ENCODE measurements around the gene MIPEP.

Gene MIPEP

GRCh38 chr13:23855360-23855759 is 33.8 kb downstream of the MIPEP start:
- in situ Hi-C loops (cut with MboI; ENCODE audit: low sequenced_read_pairs): no loop called here

GRCh38 chr13:23852351-23852750 is 36.8 kb downstream of the MIPEP start:
- in situ Hi-C loops (cut with MboI; ENCODE audit: low sequenced_read_pairs): no loop called here

- in situ Hi-C loops (cut with MboI; ENCODE audit: low sequenced_read_pairs): no loop called here
Observed at GRCh38 chr13:23851106-23851505, 38.1 kb downstream of the MIPEP start.

GRCh38 chr13:23850134-23850533 is 39.1 kb downstream of the MIPEP start:
- in situ Hi-C loops (cut with MboI; ENCODE audit: low sequenced_read_pairs): no loop called here

GRCh38 chr13:23849670-23850069 is 39.5 kb downstream of the MIPEP start:
- in situ Hi-C loops (cut with MboI; ENCODE audit: low sequenced_read_pairs): no loop called here

GRCh38 chr13:23848646-23849141 is 40.5 kb downstream of the MIPEP start:
- in situ Hi-C loops (cut with MboI; ENCODE audit: low sequenced_read_pairs): no loop called here

GRCh38 chr13:23848019-23848418 is 41.2 kb downstream of the MIPEP start:
- in situ Hi-C loops (cut with MboI; ENCODE audit: low sequenced_read_pairs): no loop called here

GRCh38 chr13:23847497-23847896 is 41.7 kb downstream of the MIPEP start:
- in situ Hi-C loops (cut with MboI; ENCODE audit: low sequenced_read_pairs): no loop called here

GRCh38 chr13:23845105-23845725 is 44.0 kb downstream of the MIPEP start:
- in situ Hi-C loops (cut with MboI; ENCODE audit: low sequenced_read_pairs): no loop called here

- in situ Hi-C loops (cut with MboI; ENCODE audit: low sequenced_read_pairs): no loop called here
Observed at GRCh38 chr13:23844132-23844531, 45.1 kb downstream of the MIPEP start.

GRCh38 chr13:23843436-23843835 is 45.8 kb downstream of the MIPEP start:
- in situ Hi-C loops (cut with MboI; ENCODE audit: low sequenced_read_pairs): no loop called here

- in situ Hi-C loops (cut with MboI; ENCODE audit: low sequenced_read_pairs): no loop called here
Observed at GRCh38 chr13:23842406-23842805, 46.8 kb downstream of the MIPEP start.

GRCh38 chr13:23833733-23834611 is 55.2 kb downstream of the MIPEP start:
- in situ Hi-C loops (cut with MboI; ENCODE audit: low sequenced_read_pairs): no loop called here

- in situ Hi-C loops (cut with MboI; ENCODE audit: low sequenced_read_pairs): no loop called here
Observed at GRCh38 chr13:23828866-23829265, 60.3 kb downstream of the MIPEP start.

GRCh38 chr13:23828086-23828485 is 61.1 kb downstream of the MIPEP start:
- in situ Hi-C loops (cut with MboI; ENCODE audit: low sequenced_read_pairs): no loop called here

GRCh38 chr13:23825179-23825578 is 64.0 kb downstream of the MIPEP start:
- in situ Hi-C loops (cut with MboI; ENCODE audit: low sequenced_read_pairs): no loop called here

GRCh38 chr13:23824371-23824770 is 64.8 kb downstream of the MIPEP start:
- in situ Hi-C loops (cut with MboI; ENCODE audit: low sequenced_read_pairs): no loop called here

GRCh38 chr13:23822252-23822824 is 66.9 kb downstream of the MIPEP start:
- in situ Hi-C loops (cut with MboI; ENCODE audit: low sequenced_read_pairs): no loop called here

GRCh38 chr13:23820530-23820929 is 68.7 kb downstream of the MIPEP start:
- in situ Hi-C loops (cut with MboI; ENCODE audit: low sequenced_read_pairs): no loop called here

GRCh38 chr13:23817830-23818229 is 71.4 kb downstream of the MIPEP start:
- in situ Hi-C loops (cut with MboI; ENCODE audit: low sequenced_read_pairs): no loop called here

- in situ Hi-C loops (cut with MboI; ENCODE audit: low sequenced_read_pairs): no loop called here
Observed at GRCh38 chr13:23817136-23817535, 72.1 kb downstream of the MIPEP start.

- in situ Hi-C loops (cut with MboI; ENCODE audit: low sequenced_read_pairs): no loop called here
Observed at GRCh38 chr13:23813635-23814034, 75.6 kb downstream of the MIPEP start.
